ENCODE results near the gene CYS1.

The CYS1 gene

DNA sequence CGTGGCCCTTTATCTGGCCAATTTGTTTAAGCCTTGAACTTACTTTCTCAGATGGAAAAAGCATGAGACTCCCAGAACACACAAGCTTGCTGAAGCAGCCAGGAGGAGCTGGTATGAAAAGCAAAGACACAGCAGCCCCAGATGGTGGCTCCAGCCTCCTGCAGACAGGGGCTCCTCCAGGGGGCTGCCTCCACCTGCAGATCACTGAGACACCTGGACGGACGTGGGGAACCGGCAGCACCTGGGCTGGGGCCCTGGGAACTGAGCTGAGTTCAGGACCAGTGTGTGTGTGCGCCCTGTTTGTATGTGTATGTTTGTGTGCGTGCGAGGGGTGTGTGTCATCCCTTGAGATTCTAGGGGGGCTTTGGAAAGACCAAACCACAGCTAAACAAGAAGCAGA lies 8.6 kb downstream of the CYS1 start:
- no peak for DNase-seq

DNA sequence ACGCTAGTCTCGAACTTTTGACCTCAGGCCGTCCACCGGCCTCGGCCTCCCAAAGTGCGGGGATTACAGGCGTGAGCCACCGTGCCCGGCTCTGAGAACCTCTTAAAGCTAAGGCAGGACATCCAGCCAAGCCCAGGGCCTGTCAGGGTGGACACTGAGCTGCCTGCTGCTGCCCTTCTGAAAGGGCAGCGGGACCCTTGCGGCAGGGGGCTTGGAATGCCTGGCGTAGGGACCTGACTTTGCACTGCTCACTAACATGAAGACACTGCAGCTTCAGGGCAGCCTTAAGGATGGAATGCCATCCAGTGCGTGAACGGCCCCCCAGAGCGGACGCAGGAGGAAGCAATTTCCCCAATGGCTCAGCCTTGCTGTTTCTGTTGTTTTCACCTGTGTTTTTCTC lies 9.0 kb downstream of the CYS1 start:
- no peak for DNase-seq

- DNase-seq, result no peak
Measured at GRCh38 chr2:10067881-10068280, 12.3 kb downstream of the CYS1 start.

- DNase-seq, result no peak
Measured at GRCh38 chr2:10067330-10067729, 12.9 kb downstream of the CYS1 start.

DNA sequence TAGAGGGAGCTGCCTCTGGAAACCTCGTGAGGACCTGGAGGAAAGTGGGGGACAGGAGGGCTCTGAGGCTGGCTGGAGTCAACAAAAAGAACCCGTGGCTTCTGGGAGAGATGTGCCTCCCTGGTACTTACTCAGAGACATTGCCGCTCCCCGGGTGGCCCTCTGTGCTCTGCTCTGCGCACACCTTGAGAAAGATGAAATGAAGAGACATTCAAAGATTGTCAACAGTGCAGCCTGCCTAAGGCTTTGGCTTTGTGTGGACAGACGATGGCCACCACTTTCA lies 14.5 kb downstream of the CYS1 start:
- no peak for DNase-seq

GRCh38 chr2:10064932-10065772 lies 15.1 kb downstream of the CYS1 start:
- no peak for DNase-seq

- no peak for DNase-seq
Measured at GRCh38 chr2:10063566-10063965, 16.6 kb downstream of the CYS1 start.

GRCh38 chr2:10062931-10063365 lies 17.3 kb downstream of the CYS1 start:
- DNase-seq, result no peak

- DNase-seq, result no peak
Measured at GRCh38 chr2:10061221-10061925, 18.8 kb downstream of the CYS1 start.

GRCh38 chr2:10059552-10060335 lies 20.5 kb downstream of the CYS1 start:
- DNase-seq, result no peak

DNA sequence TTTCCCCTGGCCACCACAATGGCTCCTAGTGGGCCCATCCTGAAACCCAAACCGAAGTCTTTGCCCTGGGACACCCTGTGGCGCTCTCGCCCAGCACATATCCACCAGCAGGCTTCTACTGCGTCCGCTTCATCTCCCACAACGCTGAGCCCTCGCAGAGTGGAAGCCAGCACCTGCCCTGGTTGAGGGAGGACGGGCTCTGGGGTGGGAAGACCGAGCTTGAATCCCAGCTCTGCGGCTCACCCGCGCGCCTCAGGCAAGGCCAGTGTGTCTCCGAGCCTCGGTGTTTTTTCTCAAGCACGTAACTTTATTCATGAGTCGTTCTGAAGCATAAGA lies 21.2 kb downstream of the CYS1 start:
- no peak for DNase-seq

DNA sequence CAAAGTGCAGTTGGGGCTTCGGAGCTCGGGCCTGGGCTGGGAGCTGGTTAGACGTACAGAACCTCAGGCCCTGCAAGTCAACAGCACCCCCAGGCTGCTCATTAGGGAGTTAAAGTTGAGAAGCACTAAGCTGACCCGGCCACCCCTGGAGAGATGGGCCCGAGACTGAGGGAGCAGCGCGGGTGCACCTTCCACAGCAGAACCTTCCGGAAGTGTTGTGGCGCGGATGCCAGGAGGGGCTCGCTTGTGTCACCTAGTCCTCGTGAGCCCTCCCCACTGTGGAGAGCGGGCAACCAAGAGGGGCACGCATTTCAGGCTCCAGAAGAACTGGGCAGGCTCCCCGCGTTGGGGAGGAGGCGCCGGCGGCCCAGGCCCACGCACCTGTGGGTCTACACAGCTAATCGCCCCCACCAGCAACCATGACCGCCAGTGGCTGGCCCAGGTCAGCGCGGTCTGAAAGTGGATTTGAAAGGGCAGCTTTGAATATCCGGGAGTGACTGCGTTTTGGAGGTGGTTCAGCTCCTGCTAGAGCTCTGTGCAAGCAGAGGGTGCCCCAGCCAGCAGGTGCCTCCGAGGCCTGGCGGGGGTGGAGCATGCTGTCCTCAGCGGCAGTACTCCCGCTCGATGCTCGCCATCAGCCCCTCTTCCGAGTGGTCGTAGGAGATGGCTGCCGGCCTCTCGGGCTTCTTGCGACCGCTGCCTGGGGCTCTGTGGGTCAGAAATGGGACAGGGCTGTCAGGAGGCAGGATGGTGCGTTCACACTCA lies 21.8 kb downstream of the CYS1 start:
- DNase-seq, result no peak

GRCh38 chr2:10057231-10058107 lies 22.7 kb downstream of the CYS1 start:
- DNase-seq, result no peak

DNA sequence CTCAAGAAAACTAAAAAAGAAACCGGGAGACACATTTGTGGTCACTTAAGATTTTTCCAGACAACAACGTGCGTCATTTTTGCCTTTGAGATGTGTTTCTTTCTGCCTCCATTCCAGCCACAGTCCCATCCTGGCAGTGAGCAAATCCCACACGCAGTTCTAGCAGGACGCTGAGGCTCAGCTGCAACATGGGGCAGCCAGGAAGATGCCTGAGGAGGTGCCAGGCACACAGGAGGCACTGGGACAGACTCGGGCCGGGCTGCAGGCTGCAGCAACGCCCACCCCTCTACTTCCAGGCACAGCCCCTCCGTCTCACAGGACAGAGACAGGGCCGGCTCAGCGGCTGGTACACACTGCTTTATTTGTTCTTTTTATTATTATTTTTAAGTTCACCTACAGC lies 23.8 kb downstream of the CYS1 start:
- DNase-seq, result no peak

- no peak for DNase-seq
Measured at GRCh38 chr2:10054976-10055375, 25.2 kb downstream of the CYS1 start.

DNA sequence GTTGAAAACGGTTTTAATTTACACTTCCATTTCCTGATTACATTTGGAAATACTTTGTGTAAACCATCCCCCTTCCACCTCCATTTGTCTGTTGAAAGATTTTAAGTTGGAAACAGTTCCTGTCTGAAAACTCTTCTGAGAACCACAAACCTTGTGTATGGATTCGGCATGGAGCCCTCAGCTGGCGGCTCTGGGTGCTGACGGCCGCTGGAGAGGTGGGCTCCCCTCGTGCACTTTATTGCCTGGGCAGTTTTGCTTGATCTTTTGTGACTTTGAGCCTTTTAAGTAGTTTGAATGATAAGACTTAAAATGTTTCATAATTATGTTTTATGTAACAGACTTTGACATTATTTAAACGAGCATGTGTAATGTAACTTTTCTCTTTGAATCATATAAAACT lies 25.8 kb downstream of the CYS1 start:
- DNase-seq, result no peak

DNA sequence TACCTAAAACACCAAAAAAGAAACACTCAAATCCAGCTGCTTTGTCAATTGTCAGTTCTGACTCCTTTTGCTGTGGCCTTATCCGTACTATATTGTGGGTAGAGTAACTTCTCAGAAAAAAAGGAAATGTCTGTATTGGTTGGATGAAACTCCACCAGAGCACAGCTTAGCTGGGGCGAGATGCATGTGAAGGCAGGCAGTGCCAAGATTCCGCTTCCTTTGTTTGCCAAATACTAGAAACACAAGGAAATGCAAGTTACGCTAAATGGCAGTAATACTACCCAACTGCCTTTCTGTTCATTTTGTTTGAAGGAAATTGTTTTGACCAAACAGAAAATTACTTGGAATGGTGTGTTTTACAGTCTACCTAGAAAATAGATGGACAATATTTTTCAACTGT lies 26.9 kb downstream of the CYS1 start:
- no peak for DNase-seq

- no peak for DNase-seq
Measured at GRCh38 chr2:10052216-10052615, 28.0 kb downstream of the CYS1 start.

- peak in 2 of 5 donors; percentile 29 to 55 for DNase-seq
Measured at GRCh38 chr2:10048501-10049171, 31.6 kb downstream of the CYS1 start.

- DNase-seq, result no peak
Measured at GRCh38 chr2:10047616-10048500, 32.4 kb downstream of the CYS1 start.

Data from T-helper 1 cell (primary cell).